Endothelial cell of umbilical vein (primary cell): Measurements from ENCODE around the gene ACTR1A. TPM values are rescaled to one million over a fixed set of nuclear protein-coding genes. Genes with fewer than 3 reads are reported as not detected.
A peak's percentile ranks its signal among the peaks of the same experiment; 100 is the strongest.

Experiments used
- BruUV-seq: library from RNA; stranded (reverse); fragments of 400-500 nt; replicated peaks from 2 replicates; lab custom pipeline; 2021; lab: Mats Ljungman, UMichigan
- CTCF ChIA-PET: fragments of 300-600, 350-600 bp; sonication (Branson Sonifier 250); formaldehyde crosslinking; loops from one replicate; lab custom pipeline; 2021; ENCODE audit warnings: antibody characterized with exemption, inconsistent platforms; lab: Charles Lee
- POLR2A ChIA-PET: fragments of 300-600, 350-600 bp; sonication (Branson Sonifier 250); formaldehyde crosslinking; loops from one replicate; lab custom pipeline; 2021; ENCODE audit warnings: antibody characterized with exemption, inconsistent platforms; lab: Charles Lee
- DNase-seq: peaks from one replicate; pipeline ENCODE4 v3.0.0-alpha.2; 2011; ENCODE audit warnings: low read depth, low spot score
- FAIRE-seq: peaks from 2 replicates; lab custom pipeline; 2011; peaks lifted over from hg19 to GRCh38; lab: Jason Lieb, UNC
- H2AFZ ChIP-seq: 2 replicates; pipeline ENCODE4 v1.6.0; 2012; ENCODE audit warnings: low read depth, low read length, control low read depth, inconsistent platforms
- H3K27ac ChIP-seq: 2 replicates; pipeline ENCODE4 v1.5.1; 2011; ENCODE audit warnings: low read depth, mild to moderate bottlenecking, control low read depth, low read length, moderate library complexity; ENCODE audit not compliant: insufficient read depth
- H3K27me3 ChIP-seq, 2 experiments: 2 replicates each; pipeline versions ENCODE4 v1.6.0 to v1.6.1; 2011; ENCODE audit warnings: low read length in 2 of 2, mixed read lengths in 1 of 2; ENCODE audit not compliant: control insufficient read depth in 2 of 2, insufficient read depth in 2 of 2
- H3K36me3 ChIP-seq, 2 experiments: 2 replicates in 1 of 2; 3 replicates in 1 of 2; pipeline ENCODE4 v1.5.1; 2011; ENCODE audit warnings: low read length in 2 of 2, mild to moderate bottlenecking in 1 of 2, moderate library complexity in 1 of 2; ENCODE audit not compliant: control insufficient read depth in 2 of 2, insufficient read depth in 2 of 2; ENCODE audit errors: extremely low read depth in 1 of 2
- H3K4me1 ChIP-seq: 3 replicates; pipeline ENCODE4 v1.5.1; 2011; ENCODE audit warnings: mild to moderate bottlenecking, low read length; ENCODE audit not compliant: control insufficient read depth, insufficient read depth; ENCODE audit errors: extremely low read depth
- H3K4me2 ChIP-seq: 2 replicates; pipeline ENCODE4 v1.6.1; 2011; ENCODE audit warnings: low read length, control low read depth, mixed read lengths; ENCODE audit not compliant: insufficient read depth
- H3K4me3 ChIP-seq, 3 experiments: fragments of 200-600 bp in 1 of 3; sonication (generic), shearing (Covaris generic) in 1 of 3; replicated peaks in 1 of 3; 2 replicates each; pipeline ENCODE4 v1.5.1; 2011 to 2016; ENCODE audit warnings: control low read depth in 3 of 3, low read length in 3 of 3, mild to moderate bottlenecking in 2 of 3, inconsistent platforms in 1 of 3, low read depth in 1 of 3, moderate library complexity in 1 of 3; ENCODE audit not compliant: insufficient read depth in 1 of 3
- H3K79me2 ChIP-seq: 2 replicates; pipeline ENCODE4 v1.6.0; 2012; ENCODE audit warnings: low read length, inconsistent platforms; ENCODE audit not compliant: control insufficient read depth, insufficient read depth
- H3K9ac ChIP-seq: replicated peaks from 2 replicates; pipeline ENCODE3; 2011; ENCODE audit warnings: low read length, control low read depth; ENCODE audit not compliant: insufficient read depth; ENCODE audit errors: extremely low read depth
- H3K9me1 ChIP-seq: replicated peaks from 3 replicates; pipeline ENCODE4 v1.6.0; 2011; ENCODE audit warnings: mild to moderate bottlenecking, low read length; ENCODE audit not compliant: control insufficient read depth, insufficient read depth; ENCODE audit errors: extremely low read depth
- H3K9me3 ChIP-seq: replicated peaks from 2 replicates; pipeline ENCODE4 v1.5.1; 2012; ENCODE audit warnings: low read length, inconsistent platforms; ENCODE audit not compliant: control insufficient read depth, insufficient read depth
- H4K20me1 ChIP-seq: replicated peaks from 2 replicates; pipeline ENCODE3; 2011; ENCODE audit warnings: mild to moderate bottlenecking, low read length; ENCODE audit not compliant: control insufficient read depth, insufficient read depth; ENCODE audit errors: extremely low read depth
- GATA2 ChIP-seq: IDR thresholded peaks from 2 replicates; pipeline ENCODE4 v1.7.0; 2011; ENCODE audit warnings: low read depth, mild to moderate bottlenecking, moderate library complexity, mixed read lengths, low read length; ENCODE audit not compliant: insufficient read length, insufficient read depth
- MYC ChIP-seq: IDR thresholded peaks from one replicate; pipeline ENCODE4 v1.6.1; 2011; ENCODE audit warnings: mild to moderate bottlenecking, low read depth, low read length
- dilution Hi-C: fragments of 300-500 bp; cut with MboI; formaldehyde crosslinking; loops from one replicate; pipeline ENCODE4 v1.15.0; 2019; ENCODE audit warnings: low sequenced_read_pairs; ENCODE audit not compliant: extremely low pct_ligation_motif_present
- intact Hi-C: fragments of 100-400 bp; cut with micrococcal nuclease; formaldehyde crosslinking; loops from one replicate; pipeline ENCODE4 v1.10.0; 2022
- microRNA counts: library from miRNA; unstranded; fragments of <30 nt; microRNA quantifications from one replicate; lab custom pipeline; 2016
- microRNA-seq: library from miRNA; unstranded; fragments of <30 nt; microRNA quantifications from one replicate; pipeline ENCODE4 v1.2.0, GENCODE V29; 2021; ENCODE audit warnings: borderline number of aligned reads, borderline replicate concordance
- polyA plus RNA-seq, 4 experiments: library from polyadenylated mRNA; depleted of rRNA in 3 of 4; stranded (reverse) in 3 of 4; unstranded in 1 of 4; fragments of >200 nt; gene quantifications; 2 replicates each; pipeline versions ENCODE4 v1.2.1 to v1.2.3, GENCODE V29; 2011 to 2012; ENCODE audit warnings: missing spikeins in 1 of 4
- small RNA-seq: library from RNA; depleted of rRNA; stranded (forward); fragments of <200 nt; gene quantifications from one replicate; pipeline ENCODE3, GENCODE V24; 2012; ENCODE audit warnings: low replicate concordance, low read depth; ENCODE audit not compliant: insufficient read depth, insufficient read length
- total RNA-seq: library from RNA; stranded (reverse); gene quantifications from 2 replicates; pipeline ENCODE4 v1.2.3, GENCODE V29; 2021

The ACTR1A gene
- total and polyA plus RNA-seq, 2 donors (not counting 3 experiments of a cell fraction or from before 2014, with no cell fraction given), result 155 to 164 TPM

DNA sequence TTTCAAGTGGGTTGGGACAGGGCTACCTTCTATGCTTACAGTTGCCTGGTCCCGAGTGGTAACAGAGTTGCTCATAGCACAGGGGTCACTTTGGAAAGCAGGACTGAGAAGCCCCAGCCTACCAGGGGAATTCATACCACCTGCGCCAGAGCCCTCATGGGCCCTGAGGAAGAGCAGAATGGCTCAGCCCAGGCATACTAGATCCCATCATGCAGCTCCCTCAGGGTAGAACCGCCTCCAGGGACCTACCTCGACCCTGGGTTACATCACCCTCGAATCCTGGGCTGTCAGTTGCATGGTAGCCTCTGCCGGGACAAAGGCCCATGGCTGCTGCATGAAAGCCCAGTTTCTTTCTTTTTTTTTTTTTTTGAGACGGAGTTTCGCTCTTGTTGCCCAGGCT, 73.0 kb downstream of the ACTR1A start:
- Histone ChIP-seq H3K36me3 (no peaks in the 10 kb centered on the region), H2AFZ (no peak overlapping the region), H3K27ac (no peak overlapping the region), H3K79me2 (peaks cover 9% of the 10 kb centered on the region), H3K4me3 (no peak overlapping the region), H3K27me3 (peaks cover 4 to 8% of the 10 kb centered on the region in 2 experiments), H3K4me1 (peaks cover 7% of the 10 kb centered on the region), H4K20me1 (no peaks in the 10 kb centered on the region), H3K9me1 (no peaks in the 10 kb centered on the region), H3K4me2 (no peak overlapping the region), H3K9ac (no peak overlapping the region), H3K9me3 (no peaks in the 10 kb centered on the region)
- dilution Hi-C loops (no loop called here), intact Hi-C loops (no loop called here)
- DNase-seq (no peak), FAIRE-seq (no peak)
- POLR2A ChIA-PET, result no interaction called here
- no peak for TF ChIP-seq GATA2
- TF ChIP-seq MYC, result no peak
- CTCF ChIA-PET, result no interaction called here
- BruUV-seq, result no TSS peak

MicroRNA genes within 50 kb of the gene (microRNA counts, 767-probe panel; counts per million panel counts)
- microRNA hsa-miR-146b-3p (lab: Ali Mortazavi, UCI) (723 counts per million, percentile 96 among the panel's probes with 10 or more counts), microRNA hsa-miR-146b-5p (lab: Ali Mortazavi, UCI) (723 counts per million, percentile 96 among the panel's probes with 10 or more counts)

Small RNAs within 50 kb of the gene (microRNA-seq; reads per million reads assigned to microRNA genes)
- gene MIR146B, result 11.9 reads per million, percentile 27 among the genes with 10 or more reads in this experiment

Small RNAs within 50 kb of the gene (small RNA-seq; reads per million reads assigned to genes)
- gene MIR146B, result 1.1 reads per million

Other genes starting within 250 kb of the ACTR1A start
- gene NFKB2, start 107.0 kb downstream of the ACTR1A start, total RNA-seq, result 21.9 and 25.6 TPM in 2 replicates
- gene NFKB2, start 107.0 kb downstream of the ACTR1A start, polyA plus RNA-seq, result 21.0 and 23.0 TPM in 2 replicates
- 0.18 and 0.40 TPM in 2 replicates for gene PSD, start 83.9 kb downstream of the ACTR1A start, total RNA-seq
- gene PSD, start 83.9 kb downstream of the ACTR1A start, polyA plus RNA-seq, result 0.08 and 0.10 TPM in 2 replicates
- 9.9 and 10.7 TPM in 2 replicates for gene FBXL15, start 81.9 kb downstream of the ACTR1A start, total RNA-seq
- gene FBXL15, start 81.9 kb downstream of the ACTR1A start, polyA plus RNA-seq, result 15.3 and 21.6 TPM in 2 replicates
- gene CUEDC2, start 70.1 kb downstream of the ACTR1A start, total RNA-seq, result 61.5 and 62.6 TPM in 2 replicates
- 82.3 and 96.7 TPM in 2 replicates for gene CUEDC2, start 70.1 kb downstream of the ACTR1A start, polyA plus RNA-seq
- not detected in 2 replicates for gene C10orf95, start 51.2 kb downstream of the ACTR1A start, total RNA-seq
- 0.08 TPM in 1 of 2 replicates, not detected in the other for gene C10orf95, start 51.2 kb downstream of the ACTR1A start, polyA plus RNA-seq
- gene SUFU, start 1.3 kb upstream of the ACTR1A start, total RNA-seq, result 14.5 and 16.3 TPM in 2 replicates
- gene SUFU, start 1.3 kb upstream of the ACTR1A start, polyA plus RNA-seq, result 9.5 and 10.1 TPM in 2 replicates
- gene TRIM8, start 141.8 kb upstream of the ACTR1A start, total RNA-seq, result 108 and 114 TPM in 2 replicates
- gene TRIM8, start 141.8 kb upstream of the ACTR1A start, polyA plus RNA-seq, result 74.1 and 77.2 TPM in 2 replicates
- 10.6 and 11.0 TPM in 2 replicates for gene ARL3, start 211.7 kb upstream of the ACTR1A start, total RNA-seq
- 4.9 and 6.6 TPM in 2 replicates for gene ARL3, start 211.7 kb upstream of the ACTR1A start, polyA plus RNA-seq
- gene SFXN2, start 211.9 kb upstream of the ACTR1A start, total RNA-seq, result 13.1 and 17.0 TPM in 2 replicates
- gene SFXN2, start 211.9 kb upstream of the ACTR1A start, polyA plus RNA-seq, result 8.1 and 9.8 TPM in 2 replicates
- 43.6 and 46.0 TPM in 2 replicates for gene WBP1L, start 241.2 kb upstream of the ACTR1A start, total RNA-seq
- gene WBP1L, start 241.2 kb upstream of the ACTR1A start, polyA plus RNA-seq, result 70.3 and 94.1 TPM in 2 replicates